PC-9 (cell line): ENCODE data around the gene ACE2. TPM values are rescaled to one million over a fixed set of nuclear protein-coding genes. Genes with fewer than 3 reads are reported as not detected.

Experiments
- BruUV-seq: library from RNA; stranded (reverse); fragments of 400-500 nt; replicated peaks from 2 replicates; lab custom pipeline; 2021; lab: Mats Ljungman, UMichigan
- CTCF ChIA-PET: fragments of 300-600 bp; sonication (Branson Sonifier 250); formaldehyde crosslinking; loops from one replicate; lab custom pipeline; 2022; ENCODE audit warnings: antibody characterized with exemption; lab: Charles Lee
- POLR2A ChIA-PET: fragments of 300-600 bp; sonication (Branson Sonifier 250); formaldehyde crosslinking; loops from one replicate; lab custom pipeline; 2022; ENCODE audit warnings: antibody characterized with exemption; ENCODE audit not compliant: unreplicated experiment; lab: Charles Lee
- DNase-seq, 2 experiments: peaks; one replicate each; pipeline versions ENCODE4 v3.0.0 to v3.0.0-alpha.2; 2015 to 2022; ENCODE audit warnings: mixed read lengths in 1 of 2
- H2AFZ ChIP-seq: fragments of 200-600 bp; sonication (generic); 2 replicates; pipeline ENCODE4 v1.8.1; 2017; ENCODE audit warnings: antibody characterized with exemption
- H3F3A ChIP-seq: fragments of 200-600 bp; sonication (generic); 2 replicates; pipeline ENCODE4 v1.8.1; 2017; ENCODE audit warnings: antibody characterized with exemption, mild to moderate bottlenecking, low read depth; ENCODE audit not compliant: insufficient read depth
- H3K27ac ChIP-seq: fragments of 200-600 bp; sonication (generic); 2 replicates; pipeline ENCODE4 v1.6.1; 2016; ENCODE audit warnings: mixed run types
- H3K27me3 ChIP-seq: fragments of 200-600 bp; sonication (generic); 2 replicates; pipeline ENCODE4 v1.6.1; 2016; ENCODE audit warnings: low read depth, mixed run types; ENCODE audit not compliant: insufficient read depth
- H3K36me3 ChIP-seq: fragments of 200-600 bp; sonication (generic); 2 replicates; pipeline ENCODE4 v1.6.1; 2016; ENCODE audit warnings: low read depth, mixed run types
- H3K4me1 ChIP-seq: fragments of 200-600 bp; sonication (generic); replicated peaks from 2 replicates; pipeline ENCODE4 v1.6.1; 2016; ENCODE audit warnings: mixed run types; ENCODE audit not compliant: insufficient read depth
- H3K4me2 ChIP-seq: fragments of 200-600 bp; sonication (generic); 2 replicates; pipeline ENCODE4 v1.6.1; 2017; ENCODE audit warnings: mixed run types
- H3K4me3 ChIP-seq: fragments of 200-600 bp; sonication (generic); 2 replicates; pipeline ENCODE4 v1.6.1; 2016; ENCODE audit warnings: mixed run types
- H3K79me2 ChIP-seq: fragments of 200-600 bp; sonication (generic); 2 replicates; pipeline ENCODE4 v1.6.1; 2017; ENCODE audit warnings: low read depth, mixed run types
- H3K9me2 ChIP-seq: fragments of 200-600 bp; sonication (generic); 2 replicates; pipeline ENCODE4 v1.8.1; 2017; ENCODE audit warnings: mild to moderate bottlenecking; ENCODE audit not compliant: insufficient read depth
- H3K9me3 ChIP-seq: fragments of 200-600 bp; sonication (generic); 2 replicates; pipeline ENCODE4 v1.8.1; 2016; ENCODE audit warnings: low read depth; ENCODE audit not compliant: insufficient read depth
- H4K20me1 ChIP-seq: fragments of 200-600 bp; sonication (generic); 2 replicates; pipeline ENCODE4 v1.8.1; 2017; ENCODE audit not compliant: insufficient read depth
- CTCF ChIP-seq: fragments of 200-600 bp; sonication (generic); conservative IDR thresholded peaks from 2 replicates; pipeline ENCODE4 v1.6.1; 2017; ENCODE audit warnings: mixed run types, antibody characterized with exemption, mild to moderate bottlenecking, moderate library complexity
- EZH2 ChIP-seq: fragments of 200-600 bp; sonication (generic); IDR thresholded peaks from 2 replicates; pipeline ENCODE4 v1.8.0; 2017; ENCODE audit warnings: antibody characterized with exemption, low read depth
- intact Hi-C: fragments of 100-400 bp; cut with micrococcal nuclease; formaldehyde crosslinking; loops from one replicate; pipeline ENCODE4 v1.10.0; 2022; ENCODE audit not compliant: unreplicated experiment
- total RNA-seq: library from RNA; stranded (reverse); gene quantifications from 2 replicates; pipeline ENCODE4 v1.2.3, GENCODE V29; 2021

The ACE2 gene
- total RNA-seq, 1 experiment from 2014 or later, result 3.4 TPM

- no peaks in the 10 kb centered on the region for H3K9me2 ChIP-seq
- H3K27me3 ChIP-seq, result no peaks in the 10 kb centered on the region
- no peaks in the 10 kb centered on the region for H3K36me3 ChIP-seq
- POLR2A ChIA-PET, result no interaction called here
- intact Hi-C loops, result no loop called here
- CTCF ChIA-PET, result no interaction called here
- H3K4me1 ChIP-seq, result no peaks in the 10 kb centered on the region
- BruUV-seq, result no TSS peak
- H4K20me1 ChIP-seq, result no peaks in the 10 kb centered on the region
- H3F3A ChIP-seq, result no peaks in the 10 kb centered on the region
- no peak overlapping the region for H3K4me3 ChIP-seq
- no peak overlapping the region for H2AFZ ChIP-seq
- DNase-seq, result no peak
- H3K4me2 ChIP-seq, result no peak overlapping the region
- H3K79me2 ChIP-seq, result no peaks in the 10 kb centered on the region
- H3K9me3 ChIP-seq, result no peaks in the 10 kb centered on the region
- TF ChIP-seq EZH2 (no peak), CTCF (no peak)
- H3K27ac ChIP-seq, result no peak overlapping the region
Observed at GRCh38 chrX:15525664-15526416, 74.9 kb downstream of the ACE2 start.

- Histone ChIP-seq H3K27me3 (no peaks in the 10 kb centered on the region), H3K36me3 (no peaks in the 10 kb centered on the region), H4K20me1 (no peaks in the 10 kb centered on the region), H3K9me2 (no peaks in the 10 kb centered on the region), H3K4me2 (no peak overlapping the region), H3K4me3 (no peak overlapping the region), H2AFZ (no peak overlapping the region), H3K4me1 (no peaks in the 10 kb centered on the region), H3F3A (no peaks in the 10 kb centered on the region), H3K27ac (no peak overlapping the region), H3K9me3 (no peaks in the 10 kb centered on the region), H3K79me2 (no peaks in the 10 kb centered on the region)
- ChIA-PET CTCF (interaction anchor here (0.7 kb wide), 1 partner anchor 40 kb away, joined by 3 read pairs; no protein-coding TSS in a partner anchor), POLR2A (interaction anchor here (0.6 to 0.7 kb wide), 2 partner anchors 30 to 95 kb away, joined by 4 read pairs; no protein-coding TSS in a partner anchor)
- peak in 1 of 2 experiments; percentile 37 for DNase-seq
- TF ChIP-seq CTCF, result no peak
- TF ChIP-seq EZH2, result no peak
- intact Hi-C loops, result no loop called here
- BruUV-seq, result no TSS peak
Observed at GRCh38 chrX:15524417-15524816, 76.3 kb downstream of the ACE2 start.

- H3K79me2 ChIP-seq, result no peaks in the 10 kb centered on the region
- no peaks in the 10 kb centered on the region for H3K36me3 ChIP-seq
- no peaks in the 10 kb centered on the region for H3K9me2 ChIP-seq
- H3K27ac ChIP-seq, result no peak overlapping the region
- no peaks in the 10 kb centered on the region for H3K27me3 ChIP-seq
- CTCF ChIA-PET, result no interaction called here
- intact Hi-C loops, result no loop called here
- H3K4me1 ChIP-seq, result no peaks in the 10 kb centered on the region
- DNase-seq, result no peak
- H3K4me2 ChIP-seq, result no peak overlapping the region
- no peak overlapping the region for H2AFZ ChIP-seq
- H3F3A ChIP-seq, result no peaks in the 10 kb centered on the region
- POLR2A ChIA-PET, result no interaction called here
- no peaks in the 10 kb centered on the region for H4K20me1 ChIP-seq
- H3K9me3 ChIP-seq, result no peaks in the 10 kb centered on the region
- no TSS peak for BruUV-seq
- no peak overlapping the region for H3K4me3 ChIP-seq
- TF ChIP-seq CTCF (no peak), EZH2 (no peak)
Observed at GRCh38 chrX:15523088-15523487, 77.7 kb downstream of the ACE2 start.
